HG03571 (cell line): ENCODE measurements around the gene PHF12.
"Not testable (repeated sequence)": the region's sequence is repeated elsewhere in the genome, so short reads cannot be mapped to it uniquely, and the experiment has no call there.

Experiments
- ATAC-seq: cut with Tn5 transposase; IDR thresholded peaks from one replicate; pipeline ENCODE4 v1.9.1; 2021; ENCODE audit not compliant: unreplicated experiment

Gene PHF12

GRCh38 chr17:28935744-28936460 is 15.4 kb downstream of the PHF12 start:
- ATAC-seq: no peak

- not testable (repeated sequence) for ATAC-seq
Measured at GRCh38 chr17:28934508-28934907, 16.8 kb downstream of the PHF12 start.

GRCh38 chr17:28929787-28930186 is 21.5 kb downstream of the PHF12 start:
- no peak for ATAC-seq

- ATAC-seq: no peak
Measured at GRCh38 chr17:28928061-28928460, 23.3 kb downstream of the PHF12 start.

- ATAC-seq: no peak
Measured at GRCh38 chr17:28926786-28927185, 24.5 kb downstream of the PHF12 start.

- ATAC-seq: no peak
Measured at GRCh38 chr17:28926366-28926765, 25.0 kb downstream of the PHF12 start.

- no peak for ATAC-seq
Measured at GRCh38 chr17:28925912-28926365, 25.4 kb downstream of the PHF12 start.

GRCh38 chr17:28920201-28920600 is 31.1 kb downstream of the PHF12 start:
- no peak for ATAC-seq

GRCh38 chr17:28918295-28918694 is 33.0 kb downstream of the PHF12 start:
- no peak for ATAC-seq

- ATAC-seq: no peak
Measured at GRCh38 chr17:28917465-28917864, 33.9 kb downstream of the PHF12 start.

GRCh38 chr17:28917029-28917428 is 34.3 kb downstream of the PHF12 start:
- ATAC-seq: no peak

- ATAC-seq: no peak
Measured at GRCh38 chr17:28916302-28916934, 34.9 kb downstream of the PHF12 start.

- ATAC-seq: no peak
Measured at GRCh38 chr17:28912938-28913333, 38.4 kb downstream of the PHF12 start.

GRCh38 chr17:28912281-28912937 is 38.9 kb downstream of the PHF12 start:
- ATAC-seq: no peak

- no peak for ATAC-seq
Measured at GRCh38 chr17:28911411-28912045, 39.8 kb downstream of the PHF12 start.

- no peak for ATAC-seq
Measured at GRCh38 chr17:28910534-28910933, 40.8 kb downstream of the PHF12 start.

- ATAC-seq: no peak
Measured at GRCh38 chr17:28908640-28909167, 42.6 kb downstream of the PHF12 start.

- ATAC-seq: no peak
Measured at GRCh38 chr17:28907709-28908475, 43.4 kb downstream of the PHF12 start.

GRCh38 chr17:28906706-28907438 is 44.4 kb downstream of the PHF12 start:
- ATAC-seq: no peak

GRCh38 chr17:28906276-28906675 is 45.0 kb downstream of the PHF12 start:
- no peak for ATAC-seq
